DOHH2 (cell line): Measurements from ENCODE around the gene THTPA.

Experiments
- H3F3A ChIP-seq: fragments of 200-600 bp; sonication (generic), shearing (Covaris generic); 2 replicates; pipeline ENCODE4 v1.6.0; 2016; ENCODE audit warnings: antibody characterized with exemption, mild to moderate bottlenecking; ENCODE audit not compliant: control insufficient read depth, insufficient read depth
- H3K27ac ChIP-seq: fragments of 200-600 bp; sonication (generic); 2 replicates; pipeline ENCODE4 v1.5.1; 2014; ENCODE audit warnings: low read depth, mild to moderate bottlenecking, low read length, moderate library complexity
- H3K27me3 ChIP-seq: fragments of 200-600 bp; sonication (generic); 2 replicates; pipeline ENCODE4 v1.6.1; 2014; ENCODE audit warnings: mild to moderate bottlenecking, low read length, mixed read lengths; ENCODE audit not compliant: control insufficient read depth
- H3K36me3 ChIP-seq: fragments of 200-600 bp; sonication (generic); 2 replicates; pipeline ENCODE4 v1.6.1; 2014; ENCODE audit warnings: mild to moderate bottlenecking, low read length, moderate library complexity, mixed read lengths; ENCODE audit not compliant: control insufficient read depth
- H3K4me1 ChIP-seq: fragments of 200-600 bp; sonication (generic); 2 replicates; pipeline ENCODE4 v1.6.1; 2014; ENCODE audit warnings: mild to moderate bottlenecking, low read length, mixed read lengths; ENCODE audit not compliant: control insufficient read depth
- H3K4me2 ChIP-seq: fragments of 200-600 bp; sonication (generic); 2 replicates; pipeline ENCODE4 v1.6.0; 2014; ENCODE audit warnings: mild to moderate bottlenecking, low read length, moderate library complexity
- H3K4me3 ChIP-seq: fragments of 200-600 bp; sonication (generic); 2 replicates; pipeline ENCODE4 v1.5.1; 2014; ENCODE audit warnings: mild to moderate bottlenecking, low read length, mixed read lengths
- H3K79me2 ChIP-seq: fragments of 200-600 bp; sonication (generic); 2 replicates; pipeline ENCODE4 v1.6.1; 2014; ENCODE audit warnings: mild to moderate bottlenecking, low read length, mixed read lengths; ENCODE audit not compliant: control insufficient read depth
- H3K9me2 ChIP-seq: fragments of 200-600 bp; sonication (generic); replicated peaks from 2 replicates; pipeline ENCODE4 v1.6.1; 2014; ENCODE audit warnings: mild to moderate bottlenecking, low read length, mixed read lengths; ENCODE audit not compliant: control insufficient read depth
- H3K9me3 ChIP-seq: fragments of 200-600 bp; sonication (generic); 2 replicates; pipeline ENCODE4 v1.6.1; 2014; ENCODE audit warnings: antibody characterized with exemption, low read length, mixed read lengths; ENCODE audit not compliant: control insufficient read depth, insufficient read depth
- H4K20me1 ChIP-seq: fragments of 200-600 bp; sonication (generic); 2 replicates; pipeline ENCODE4 v1.6.0; 2014; ENCODE audit warnings: low read depth, mild to moderate bottlenecking, antibody characterized with exemption, low read length, moderate library complexity; ENCODE audit not compliant: control insufficient read depth, insufficient read depth
- EZH2phosphoT487 ChIP-seq: fragments of 200-600 bp; sonication (generic); IDR thresholded peaks from 2 replicates; pipeline ENCODE4 v1.6.1; 2017; ENCODE audit warnings: borderline replicate concordance, mild to moderate bottlenecking, antibody characterized with exemption, low read length, moderate library complexity, mixed read lengths
- TF ChIP-seq, protein P1 (sequence below): fragments of 200-600 bp; sonication (generic); IDR thresholded peaks from one replicate; pipeline ENCODE4 v1.5.1; 2014; ENCODE audit warnings: antibody characterized with exemption, mild to moderate bottlenecking, low read depth, low read length; ENCODE audit not compliant: poor library complexity, severe bottlenecking

The THTPA gene

DNA sequence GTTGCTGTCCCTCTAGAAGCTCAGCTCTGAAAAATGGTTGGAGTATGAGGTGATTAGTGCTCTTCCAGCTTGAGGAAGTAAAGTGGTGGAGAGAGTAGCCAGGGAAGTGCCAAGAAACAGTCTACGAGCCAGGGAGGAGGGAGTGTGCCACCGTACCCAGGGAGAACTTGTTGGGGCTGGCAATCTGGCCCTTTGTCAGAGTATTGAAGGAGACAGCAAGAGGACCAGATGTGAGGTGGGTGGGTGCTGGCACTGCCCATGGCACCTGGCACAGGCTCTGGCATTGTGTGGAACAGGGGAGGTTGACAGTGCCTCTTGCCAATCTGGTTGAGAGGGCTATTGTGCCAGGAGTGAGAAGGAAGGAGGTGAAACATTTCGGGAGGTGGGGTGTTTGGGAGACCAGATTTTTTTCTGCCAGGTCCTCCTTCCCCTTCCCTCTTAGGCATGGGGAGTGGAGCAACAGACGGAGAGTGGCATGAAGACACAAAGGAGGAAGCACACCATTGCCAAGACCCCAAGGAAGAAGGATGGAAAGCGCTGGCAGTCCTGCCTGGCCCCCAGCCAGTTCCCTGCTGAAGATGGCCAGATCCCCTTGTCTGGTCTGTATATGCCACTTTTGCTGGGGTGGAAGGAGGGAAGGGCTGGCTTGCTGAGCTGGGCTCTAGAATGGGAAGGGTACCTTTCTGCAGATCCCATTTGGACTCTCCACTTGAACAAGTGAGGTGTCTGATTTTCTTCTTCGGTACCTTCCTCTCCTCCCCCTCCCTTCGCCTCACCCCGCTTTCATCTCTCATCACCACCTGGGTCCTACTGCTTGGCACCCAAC is 42.0 kb upstream of the THTPA start:
- Histone ChIP-seq H3K27ac (no peak overlapping the region), H3K79me2 (no peaks in the 10 kb centered on the region), H3K36me3 (no peaks in the 10 kb centered on the region), H3K9me3 (no peaks in the 10 kb centered on the region), H4K20me1 (no peaks in the 10 kb centered on the region), H3F3A (no peaks in the 10 kb centered on the region), H3K4me3 (no peak overlapping the region), H3K4me1 (no peaks in the 10 kb centered on the region), H3K9me2 (no peaks in the 10 kb centered on the region), H3K4me2 (no peak overlapping the region), H3K27me3 (no peaks in the 10 kb centered on the region)
- TF ChIP-seq EZH2phosphoT487, result no peak
- TF ChIP-seq, protein P1, sequence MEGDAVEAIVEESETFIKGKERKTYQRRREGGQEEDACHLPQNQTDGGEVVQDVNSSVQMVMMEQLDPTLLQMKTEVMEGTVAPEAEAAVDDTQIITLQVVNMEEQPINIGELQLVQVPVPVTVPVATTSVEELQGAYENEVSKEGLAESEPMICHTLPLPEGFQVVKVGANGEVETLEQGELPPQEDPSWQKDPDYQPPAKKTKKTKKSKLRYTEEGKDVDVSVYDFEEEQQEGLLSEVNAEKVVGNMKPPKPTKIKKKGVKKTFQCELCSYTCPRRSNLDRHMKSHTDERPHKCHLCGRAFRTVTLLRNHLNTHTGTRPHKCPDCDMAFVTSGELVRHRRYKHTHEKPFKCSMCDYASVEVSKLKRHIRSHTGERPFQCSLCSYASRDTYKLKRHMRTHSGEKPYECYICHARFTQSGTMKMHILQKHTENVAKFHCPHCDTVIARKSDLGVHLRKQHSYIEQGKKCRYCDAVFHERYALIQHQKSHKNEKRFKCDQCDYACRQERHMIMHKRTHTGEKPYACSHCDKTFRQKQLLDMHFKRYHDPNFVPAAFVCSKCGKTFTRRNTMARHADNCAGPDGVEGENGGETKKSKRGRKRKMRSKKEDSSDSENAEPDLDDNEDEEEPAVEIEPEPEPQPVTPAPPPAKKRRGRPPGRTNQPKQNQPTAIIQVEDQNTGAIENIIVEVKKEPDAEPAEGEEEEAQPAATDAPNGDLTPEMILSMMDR, result no peak

DNA sequence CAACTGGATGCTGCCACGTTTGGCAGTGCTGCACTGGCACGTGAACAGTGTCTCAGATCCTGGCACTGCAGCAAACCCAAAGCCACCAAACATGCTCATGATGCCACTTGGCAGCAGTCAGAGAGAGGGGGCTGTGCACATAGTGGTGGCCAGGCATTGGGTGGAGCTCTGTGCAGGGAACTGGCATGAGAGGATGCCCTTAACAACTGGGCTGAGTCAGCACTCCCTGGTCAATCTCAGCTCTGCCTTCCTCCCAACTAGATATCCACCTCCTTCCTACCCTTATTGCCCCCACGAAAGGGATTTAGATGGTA is 41.5 kb upstream of the THTPA start:
- Histone ChIP-seq H3K4me3 (no peak overlapping the region), H3K36me3 (no peaks in the 10 kb centered on the region), H3F3A (no peaks in the 10 kb centered on the region), H3K9me2 (no peaks in the 10 kb centered on the region), H3K27ac (no peak overlapping the region), H3K27me3 (no peaks in the 10 kb centered on the region), H3K4me2 (no peak overlapping the region), H3K79me2 (no peaks in the 10 kb centered on the region), H3K4me1 (no peaks in the 10 kb centered on the region), H3K9me3 (no peaks in the 10 kb centered on the region), H4K20me1 (no peaks in the 10 kb centered on the region)
- TF ChIP-seq, protein P1, result no peak
- no peak for TF ChIP-seq EZH2phosphoT487

- Histone ChIP-seq H3K4me1 (no peaks in the 10 kb centered on the region), H3K9me2 (no peaks in the 10 kb centered on the region), H3F3A (no peaks in the 10 kb centered on the region), H3K9me3 (no peaks in the 10 kb centered on the region), H3K27ac (no peak overlapping the region), H4K20me1 (no peaks in the 10 kb centered on the region), H3K4me3 (no peak overlapping the region), H3K79me2 (no peaks in the 10 kb centered on the region), H3K36me3 (no peaks in the 10 kb centered on the region), H3K4me2 (no peak overlapping the region), H3K27me3 (no peaks in the 10 kb centered on the region)
- TF ChIP-seq EZH2phosphoT487, result no peak
- TF ChIP-seq, protein P1, result no peak
These were observed 38.3 kb upstream of the THTPA start for GRCh38 chr14:23517650-23518326.
